GM13976 (cell line): ENCODE measurements around the gene SSPN.

ENCODE experiments used
- DNase-seq: peaks from one replicate; pipeline ENCODE4 v3.0.0; 2012; ENCODE audit warnings: low spot score
- CTCF ChIP-seq: IDR thresholded peaks from 2 replicates; pipeline ENCODE4 v1.5.1; 2012; ENCODE audit warnings: borderline replicate concordance, mild to moderate bottlenecking; ENCODE audit not compliant: insufficient read depth; ENCODE audit errors: extremely low read depth, missing control alignments, control extremely low read depth
- in situ Hi-C: fragments of 300-500 bp; cut with MboI; formaldehyde crosslinking; loops from one replicate; pipeline ENCODE4 v1.12.0; 2022; ENCODE audit warnings: low sequenced_read_pairs, mixed read lengths, inconsistent platforms; ENCODE audit not compliant: unreplicated experiment

Gene SSPN

GRCh38 chr12:26283617-26284016 lies 88.2 kb downstream of the SSPN start:
- no peak for DNase-seq

GRCh38 chr12:26285401-26285800 lies 90.0 kb downstream of the SSPN start:
- no peak for DNase-seq
- TF ChIP-seq CTCF = no peak
- in situ Hi-C loops = no loop called here

More at GRCh38 chr12:26283617-26284016, 88.2 kb downstream of the SSPN start:
- in situ Hi-C loops = no loop called here
- no peak for TF ChIP-seq CTCF

- DNase-seq = no peak
- in situ Hi-C loops = no loop called here
- TF ChIP-seq CTCF = no peak
Measured at GRCh38 chr12:26286186-26286585, 90.8 kb downstream of the SSPN start.

- in situ Hi-C loops = no loop called here
- TF ChIP-seq CTCF = no peak
- no peak for DNase-seq
Measured at GRCh38 chr12:26287671-26288381, 92.5 kb downstream of the SSPN start.

- TF ChIP-seq CTCF = no peak
- in situ Hi-C loops = no loop called here
- DNase-seq = no peak
Measured at GRCh38 chr12:26290565-26290964, 95.2 kb downstream of the SSPN start.

- no peak for DNase-seq
- in situ Hi-C loops = no loop called here
- TF ChIP-seq CTCF = no peak
Measured at GRCh38 chr12:26292596-26292995, 97.2 kb downstream of the SSPN start.
